K562 (cell line): ENCODE results near the gene FZD4. TPM values are rescaled to one million over a fixed set of nuclear protein-coding genes. Genes with fewer than 3 reads are reported as not detected.
A peak's percentile ranks its signal among the peaks of the same experiment; 100 is the strongest.

Experiments used
- CHD2 ChIP-seq: IDR thresholded peaks from 2 replicates; pipeline ENCODE4 v1.6.1; 2011; ENCODE audit warnings: low read depth, low read length
- KDM5B ChIP-seq: fragments of 200-600 bp; sonication (generic); IDR thresholded peaks from 2 replicates; pipeline ENCODE4 v1.6.1; 2012; ENCODE audit warnings: low read depth, mild to moderate bottlenecking, moderate library complexity, low read length, control low read depth, inconsistent platforms; ENCODE audit not compliant: insufficient replicate concordance
- MEF2A ChIP-seq: IDR thresholded peaks from 2 replicates; pipeline ENCODE4 v1.6.1; 2011; ENCODE audit warnings: low read depth, mild to moderate bottlenecking, low read length, moderate library complexity; ENCODE audit not compliant: control insufficient read depth
- RBM15 ChIP-seq: fragments of 200-400 bp; formaldehyde crosslinking; IDR thresholded peaks from 2 replicates; pipeline ENCODE4 v1.6.1; 2018; ENCODE audit warnings: mild to moderate bottlenecking, low read length, moderate library complexity; ENCODE audit not compliant: insufficient read depth
- REST ChIP-seq, 2 experiments: fragments of 450-650 bp; formaldehyde crosslinking in 1 of 2; IDR thresholded peaks; 2 replicates each; pipeline versions ENCODE4 v1.4.0 to v1.6.1; 2014 to 2020; ENCODE audit warnings: mild to moderate bottlenecking in 2 of 2, borderline replicate concordance in 1 of 2, low read depth in 1 of 2
- ZBTB1 ChIP-seq: sonication (generic); formaldehyde crosslinking; IDR thresholded peaks from 2 replicates; pipeline ENCODE4 v1.8.1; 2023; ENCODE audit warnings: missing genetic modification reagents, low read depth, mild to moderate bottlenecking, borderline replicate concordance
- ZNF146 ChIP-seq: IDR thresholded peaks from one replicate; pipeline ENCODE4 v1.6.1; 2018; ENCODE audit warnings: missing compliant biosample characterization; ENCODE audit not compliant: unreplicated experiment
- ZNF592 ChIP-seq: fragments of 450-650 bp; IDR thresholded peaks from 2 replicates; pipeline ENCODE4 v1.6.1; 2017; ENCODE audit warnings: antibody characterized with exemption, mild to moderate bottlenecking
- polyA plus RNA-seq, 8 experiments: library from polyadenylated mRNA; depleted of rRNA in 4 of 8; stranded (reverse) in 5 of 8; unstranded in 3 of 8; fragments of >200 nt; fragmentation: Nextera tagmentation in 2 of 8; fragmentation: Illumina TruSeq in 1 of 8; extraction: Ambion mirVana in 2 of 8; extraction: Trizol in 1 of 8; gene quantifications; 2 replicates each; pipeline versions ENCODE4 v1.2.1 to v1.2.3, GENCODE V29; 2011 to 2014; ENCODE audit warnings: inconsistent platforms in 1 of 8, missing spikeins in 1 of 8
- total RNA-seq, 7 experiments: library from RNA; depleted of rRNA in 6 of 7; stranded (reverse); fragments of >200 nt in 6 of 7; fragmentation: Illumina TruSeq in 2 of 7; extraction: Trizol in 2 of 7; gene quantifications; 2 replicates each; pipeline versions ENCODE4 v1.2.1 to v1.2.3, GENCODE V29; 2011 to 2021; ENCODE audit warnings: low replicate concordance in 1 of 7

The FZD4 gene
- total and polyA plus RNA-seq, 9 of the 15 experiments (the other 6 are each of a cell fraction or from before 2014, with no cell fraction given): 1.2 to 7.9 (median 5.8) TPM

GRCh38 chr11:86955111-86955360 lies 159 bp downstream of the FZD4 start (continued):
- TF ChIP-seq ZNF592 (no peak; the same call in 1 of the 2 replicates), ZNF146 (no peak), MEF2A (no peak), REST (IDR thresholded peaks at IDR 0.05; ENCODE audit: borderline replicate concordance) (peak; percentile 38), REST (CRISPR knock-in tag; IDR thresholded peaks at IDR 0.05; ENCODE audit: low read depth) (peak; percentile 83), RBM15 (no peak), CHD2 (no peak), ZBTB1 (CRISPR knock-in tag) (peak; percentile 50; the same call in 1 of the 2 replicates), KDM5B (peak; percentile 78)
